ENCODE results near the gene FAU. TPM values are rescaled to one million over a fixed set of nuclear protein-coding genes. Genes with fewer than 3 reads are reported as not detected.

The FAU gene
- total and polyA plus RNA-seq, 2 of the 13 experiments (the other 11 are each of a cell fraction or from before 2014, with no cell fraction given), result 374 to 869 TPM

DNA sequence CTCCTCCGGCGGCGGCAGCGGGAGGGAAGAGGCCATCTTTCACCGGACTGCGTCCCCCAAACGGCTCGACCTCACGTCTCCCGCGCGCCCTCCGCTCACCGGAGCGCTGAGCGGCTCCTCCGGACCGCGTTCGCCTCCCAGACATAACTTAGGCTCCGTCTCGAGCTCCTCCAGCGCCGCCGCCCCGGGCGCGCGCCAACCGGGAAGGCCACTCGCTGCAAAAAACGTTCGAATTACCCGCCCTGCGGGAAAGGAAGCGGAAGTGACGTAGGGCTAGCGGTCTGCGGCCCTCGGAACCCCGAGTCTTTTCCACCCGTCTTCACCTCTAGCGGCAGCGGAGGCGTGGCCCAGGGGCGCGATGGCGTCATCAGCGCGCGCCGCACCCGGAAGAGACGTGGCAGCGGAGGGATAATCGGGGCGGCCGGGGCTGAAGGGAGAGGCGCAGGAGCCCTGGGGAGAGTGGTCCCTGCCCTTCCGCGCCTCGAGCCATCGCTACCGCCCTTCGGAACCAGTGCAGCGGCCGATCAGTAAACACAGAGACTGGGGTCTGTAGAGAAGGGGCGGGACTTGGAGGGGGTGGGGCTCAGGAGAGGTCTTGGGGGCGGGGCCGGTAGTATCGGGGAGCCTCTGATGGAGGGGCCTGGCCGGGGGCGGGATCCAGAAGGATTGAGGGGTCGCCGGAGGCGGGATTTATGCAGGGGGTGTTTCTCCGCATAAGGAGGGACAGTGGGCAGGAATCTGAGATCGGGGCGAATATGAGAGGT is 37.9 kb downstream of the FAU start, which contains the start of the genes CDCA5 and ZFPL1 (continued):
- TF ChIP-seq, protein P1, sequence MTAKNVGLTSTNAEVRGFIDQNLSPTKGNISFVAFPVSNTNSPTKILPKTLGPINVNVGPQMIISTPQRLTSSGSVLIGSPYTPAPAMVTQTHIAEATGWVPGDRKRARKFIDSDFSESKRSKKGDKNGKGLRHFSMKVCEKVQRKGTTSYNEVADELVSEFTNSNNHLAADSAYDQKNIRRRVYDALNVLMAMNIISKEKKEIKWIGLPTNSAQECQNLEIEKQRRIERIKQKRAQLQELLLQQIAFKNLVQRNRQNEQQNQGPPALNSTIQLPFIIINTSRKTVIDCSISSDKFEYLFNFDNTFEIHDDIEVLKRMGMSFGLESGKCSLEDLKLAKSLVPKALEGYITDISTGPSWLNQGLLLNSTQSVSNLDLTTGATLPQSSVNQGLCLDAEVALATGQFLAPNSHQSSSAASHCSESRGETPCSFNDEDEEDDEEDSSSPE (CRISPR knock-in tag; IDR thresholded peaks at IDR 0.05), result peak; percentile 100
- TF ChIP-seq, protein P2, sequence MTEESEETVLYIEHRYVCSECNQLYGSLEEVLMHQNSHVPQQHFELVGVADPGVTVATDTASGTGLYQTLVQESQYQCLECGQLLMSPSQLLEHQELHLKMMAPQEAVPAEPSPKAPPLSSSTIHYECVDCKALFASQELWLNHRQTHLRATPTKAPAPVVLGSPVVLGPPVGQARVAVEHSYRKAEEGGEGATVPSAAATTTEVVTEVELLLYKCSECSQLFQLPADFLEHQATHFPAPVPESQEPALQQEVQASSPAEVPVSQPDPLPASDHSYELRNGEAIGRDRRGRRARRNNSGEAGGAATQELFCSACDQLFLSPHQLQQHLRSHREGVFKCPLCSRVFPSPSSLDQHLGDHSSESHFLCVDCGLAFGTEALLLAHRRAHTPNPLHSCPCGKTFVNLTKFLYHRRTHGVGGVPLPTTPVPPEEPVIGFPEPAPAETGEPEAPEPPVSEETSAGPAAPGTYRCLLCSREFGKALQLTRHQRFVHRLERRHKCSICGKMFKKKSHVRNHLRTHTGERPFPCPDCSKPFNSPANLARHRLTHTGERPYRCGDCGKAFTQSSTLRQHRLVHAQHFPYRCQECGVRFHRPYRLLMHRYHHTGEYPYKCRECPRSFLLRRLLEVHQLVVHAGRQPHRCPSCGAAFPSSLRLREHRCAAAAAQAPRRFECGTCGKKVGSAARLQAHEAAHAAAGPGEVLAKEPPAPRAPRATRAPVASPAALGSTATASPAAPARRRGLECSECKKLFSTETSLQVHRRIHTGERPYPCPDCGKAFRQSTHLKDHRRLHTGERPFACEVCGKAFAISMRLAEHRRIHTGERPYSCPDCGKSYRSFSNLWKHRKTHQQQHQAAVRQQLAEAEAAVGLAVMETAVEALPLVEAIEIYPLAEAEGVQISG (CRISPR knock-in tag; IDR thresholded peaks at IDR 0.05), result peak; percentile 92
- TF ChIP-seq TBP (CRISPR knock-in tag; IDR thresholded peaks at IDR 0.05), result no peak
- TF ChIP-seq, protein P3, sequence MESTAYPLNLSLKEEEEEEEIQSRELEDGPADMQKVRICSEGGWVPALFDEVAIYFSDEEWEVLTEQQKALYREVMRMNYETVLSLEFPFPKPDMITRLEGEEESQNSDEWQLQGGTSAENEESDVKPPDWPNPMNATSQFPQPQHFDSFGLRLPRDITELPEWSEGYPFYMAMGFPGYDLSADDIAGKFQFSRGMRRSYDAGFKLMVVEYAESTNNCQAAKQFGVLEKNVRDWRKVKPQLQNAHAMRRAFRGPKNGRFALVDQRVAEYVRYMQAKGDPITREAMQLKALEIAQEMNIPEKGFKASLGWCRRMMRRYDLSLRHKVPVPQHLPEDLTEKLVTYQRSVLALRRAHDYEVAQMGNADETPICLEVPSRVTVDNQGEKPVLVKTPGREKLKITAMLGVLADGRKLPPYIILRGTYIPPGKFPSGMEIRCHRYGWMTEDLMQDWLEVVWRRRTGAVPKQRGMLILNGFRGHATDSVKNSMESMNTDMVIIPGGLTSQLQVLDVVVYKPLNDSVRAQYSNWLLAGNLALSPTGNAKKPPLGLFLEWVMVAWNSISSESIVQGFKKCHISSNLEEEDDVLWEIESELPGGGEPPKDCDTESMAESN (CRISPR knock-in tag; conservative IDR thresholded peaks at IDR 0.05), result peak; percentile 88
- TF ChIP-seq, protein P4, sequence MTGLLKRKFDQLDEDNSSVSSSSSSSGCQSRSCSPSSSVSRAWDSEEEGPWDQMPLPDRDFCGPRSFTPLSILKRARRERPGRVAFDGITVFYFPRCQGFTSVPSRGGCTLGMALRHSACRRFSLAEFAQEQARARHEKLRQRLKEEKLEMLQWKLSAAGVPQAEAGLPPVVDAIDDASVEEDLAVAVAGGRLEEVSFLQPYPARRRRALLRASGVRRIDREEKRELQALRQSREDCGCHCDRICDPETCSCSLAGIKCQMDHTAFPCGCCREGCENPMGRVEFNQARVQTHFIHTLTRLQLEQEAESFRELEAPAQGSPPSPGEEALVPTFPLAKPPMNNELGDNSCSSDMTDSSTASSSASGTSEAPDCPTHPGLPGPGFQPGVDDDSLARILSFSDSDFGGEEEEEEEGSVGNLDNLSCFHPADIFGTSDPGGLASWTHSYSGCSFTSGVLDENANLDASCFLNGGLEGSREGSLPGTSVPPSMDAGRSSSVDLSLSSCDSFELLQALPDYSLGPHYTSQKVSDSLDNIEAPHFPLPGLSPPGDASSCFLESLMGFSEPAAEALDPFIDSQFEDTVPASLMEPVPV (CRISPR knock-in tag; IDR thresholded peaks at IDR 0.05), result peak; percentile 83
- TF ChIP-seq, protein P5, sequence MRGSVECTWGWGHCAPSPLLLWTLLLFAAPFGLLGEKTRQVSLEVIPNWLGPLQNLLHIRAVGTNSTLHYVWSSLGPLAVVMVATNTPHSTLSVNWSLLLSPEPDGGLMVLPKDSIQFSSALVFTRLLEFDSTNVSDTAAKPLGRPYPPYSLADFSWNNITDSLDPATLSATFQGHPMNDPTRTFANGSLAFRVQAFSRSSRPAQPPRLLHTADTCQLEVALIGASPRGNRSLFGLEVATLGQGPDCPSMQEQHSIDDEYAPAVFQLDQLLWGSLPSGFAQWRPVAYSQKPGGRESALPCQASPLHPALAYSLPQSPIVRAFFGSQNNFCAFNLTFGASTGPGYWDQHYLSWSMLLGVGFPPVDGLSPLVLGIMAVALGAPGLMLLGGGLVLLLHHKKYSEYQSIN (CRISPR knock-in tag; IDR thresholded peaks at IDR 0.05; ENCODE audit: borderline replicate concordance), result no peak
- 0 out of 2 replicates have a peak, but pooled peaks have one; percentile 80 for TF ChIP-seq KLF9 (CRISPR knock-in tag; IDR thresholded peaks at IDR 0.05; ENCODE audit: low read depth)
- TF ChIP-seq RBM22 (optimal IDR thresholded peaks at IDR 0.05; ENCODE audit: low read length), result no peak
- 0 out of 2 replicates have a peak, but pooled peaks have one; percentile 56 for TF ChIP-seq HNRNPL (IDR thresholded peaks at IDR 0.05; ENCODE audit: low read depth, low read length)
- no peak for TF ChIP-seq SALL2 (CRISPR knock-in tag; IDR thresholded peaks at IDR 0.05)
- 0 out of 2 replicates have a peak, but pooled peaks have one; percentile 48 for TF ChIP-seq CC2D1A (CRISPR knock-in tag; IDR thresholded peaks at IDR 0.05)
- no peak for TF ChIP-seq RNF2 (conservative IDR thresholded peaks at IDR 0.05; ENCODE audit: low read depth)
- TF ChIP-seq ZNF563 (CRISPR knock-in tag; IDR thresholded peaks at IDR 0.05), result 0 out of 2 replicates have a peak, but pooled peaks have one; percentile 65
- TF ChIP-seq NR2F1 (CRISPR knock-in tag; IDR thresholded peaks at IDR 0.05), result no peak
- peak; percentile 98 for TF ChIP-seq HOXA3 (CRISPR knock-in tag; IDR thresholded peaks at IDR 0.05)
- TF ChIP-seq, protein P6, sequence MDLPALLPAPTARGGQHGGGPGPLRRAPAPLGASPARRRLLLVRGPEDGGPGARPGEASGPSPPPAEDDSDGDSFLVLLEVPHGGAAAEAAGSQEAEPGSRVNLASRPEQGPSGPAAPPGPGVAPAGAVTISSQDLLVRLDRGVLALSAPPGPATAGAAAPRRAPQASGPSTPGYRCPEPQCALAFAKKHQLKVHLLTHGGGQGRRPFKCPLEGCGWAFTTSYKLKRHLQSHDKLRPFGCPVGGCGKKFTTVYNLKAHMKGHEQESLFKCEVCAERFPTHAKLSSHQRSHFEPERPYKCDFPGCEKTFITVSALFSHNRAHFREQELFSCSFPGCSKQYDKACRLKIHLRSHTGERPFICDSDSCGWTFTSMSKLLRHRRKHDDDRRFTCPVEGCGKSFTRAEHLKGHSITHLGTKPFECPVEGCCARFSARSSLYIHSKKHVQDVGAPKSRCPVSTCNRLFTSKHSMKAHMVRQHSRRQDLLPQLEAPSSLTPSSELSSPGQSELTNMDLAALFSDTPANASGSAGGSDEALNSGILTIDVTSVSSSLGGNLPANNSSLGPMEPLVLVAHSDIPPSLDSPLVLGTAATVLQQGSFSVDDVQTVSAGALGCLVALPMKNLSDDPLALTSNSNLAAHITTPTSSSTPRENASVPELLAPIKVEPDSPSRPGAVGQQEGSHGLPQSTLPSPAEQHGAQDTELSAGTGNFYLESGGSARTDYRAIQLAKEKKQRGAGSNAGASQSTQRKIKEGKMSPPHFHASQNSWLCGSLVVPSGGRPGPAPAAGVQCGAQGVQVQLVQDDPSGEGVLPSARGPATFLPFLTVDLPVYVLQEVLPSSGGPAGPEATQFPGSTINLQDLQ (CRISPR knock-in tag; IDR thresholded peaks at IDR 0.05), result no peak

All from HepG2 (cell line).